ENCODE measurements around the gene ZNF496. TPM values are rescaled to one million over a fixed set of nuclear protein-coding genes. Genes with fewer than 3 reads are reported as not detected.

ZNF496 gene
- total RNA-seq, 1 experiment from 2014 or later: 66.5 TPM

DNA sequence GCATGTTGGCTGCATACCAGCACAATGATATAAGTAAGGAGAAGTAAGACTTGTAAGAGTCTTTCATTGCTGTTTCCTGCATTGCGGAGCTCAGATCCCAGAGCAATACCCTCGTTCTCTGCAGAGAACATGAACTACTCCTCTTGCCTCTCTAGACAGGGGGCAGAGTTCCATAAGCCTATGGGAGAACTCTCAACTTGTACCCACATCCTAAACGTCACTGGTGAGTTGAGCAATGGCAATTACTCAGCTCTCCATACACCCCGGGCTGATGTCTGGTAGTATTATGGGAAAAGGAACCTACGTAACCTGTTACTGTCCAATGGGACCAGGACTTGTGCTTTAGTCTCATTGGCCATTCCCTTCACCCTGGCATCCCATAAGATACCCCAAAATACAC, 27.3 kb upstream of the ZNF496 start:
- H3K18ac ChIP-seq (ENCODE audit: insufficient read length, low read depth, low read length): no peak overlapping the region
- no peak overlapping the region for H2BK15ac ChIP-seq (ENCODE audit: low read depth, low read length)
- DNase-seq: no peak
- H4K20me1 ChIP-seq (ENCODE audit: control insufficient read depth, insufficient read depth, insufficient read length): no peaks in the 10 kb centered on the region
- H4K8ac ChIP-seq (replicated peaks; ENCODE audit: insufficient read length, low read depth, low read length): no peak overlapping the region
- no peak overlapping the region for H3K4me3 Mint-ChIP-seq
- H3K9ac ChIP-seq (ENCODE audit: extremely low read depth, insufficient read length, low read length): no peak overlapping the region
- no peak overlapping the region for H3K4me2 ChIP-seq (ENCODE audit: insufficient read depth, insufficient read length, low read length)
- H4K91ac ChIP-seq (ENCODE audit: insufficient read length, low read depth, low read length): no peak overlapping the region
- no peak overlapping the region for H3K56ac ChIP-seq (ENCODE audit: insufficient read length, low read depth, low read length)
- H3K4me1 ChIP-seq (ENCODE audit: insufficient read depth, low read length): peaks cover 3% of the 10 kb centered on the region; the same call in 1 of the 2 replicates
- no peak overlapping the region for H3K27ac Mint-ChIP-seq
- no peaks in the 10 kb centered on the region for H3K27me3 ChIP-seq (ENCODE audit: insufficient read depth, low read length)
- H3K9me3 ChIP-seq (ENCODE audit: control insufficient read depth, low read depth, low read length): no peaks in the 10 kb centered on the region
- H3K27ac ChIP-seq (ENCODE audit: insufficient read length, low read depth, low read length): no peak overlapping the region
- no peak overlapping the region for H3T11ph ChIP-seq (ENCODE audit: low read length)
- no peak overlapping the region for H2BK120ac ChIP-seq (ENCODE audit: low read depth, low read length, poor library complexity, severe bottlenecking)
- H2AK5ac ChIP-seq (ENCODE audit: insufficient read length, low read length): no peak overlapping the region
- H3K79me1 ChIP-seq (ENCODE audit: insufficient read depth, low read depth, low read length, poor library complexity, severe bottlenecking): no peaks in the 10 kb centered on the region
- no peak overlapping the region for H4K5ac ChIP-seq (ENCODE audit: insufficient read length, low read depth, low read length)
- no peak for TF ChIP-seq CTCF (conservative IDR thresholded peaks at IDR 0.05)
- peaks cover 27% of the 10 kb centered on the region for H3K27me3 Mint-ChIP-seq (ENCODE audit: low read depth)
- peaks cover 9 to 14% (median 11%) of the 10 kb centered on the region in 3 experiments for H3K36me3 Mint-ChIP-seq (ENCODE audit: insufficient read depth in 1 of 3, low read depth in 3 of 3)
- no peak overlapping the region for H2AFZ ChIP-seq (ENCODE audit: low read length)
- no peak overlapping the region for H3K14ac ChIP-seq (ENCODE audit: insufficient read depth, low read length)
- H3K9me3 Mint-ChIP-seq: peaks cover 18 to 22% of the 10 kb centered on the region in 2 experiments; a peak in 4 of 5 replicates
- peaks cover 35 to 36% of the 10 kb centered on the region in 2 experiments for H3K4me1 Mint-ChIP-seq
- no peaks in the 10 kb centered on the region for H3K23me2 ChIP-seq (ENCODE audit: insufficient read length, low read depth, low read length, poor library complexity, severe bottlenecking)
- H3K23ac ChIP-seq (ENCODE audit: insufficient read length, low read depth, low read length): no peak overlapping the region
- no peak overlapping the region for H3K4ac ChIP-seq (ENCODE audit: low read depth, low read length)
- H2BK5ac ChIP-seq (ENCODE audit: insufficient read length, low read length): no peak overlapping the region
- no peak overlapping the region for H2BK20ac ChIP-seq (ENCODE audit: low read depth, low read length, poor library complexity, severe bottlenecking)
- H2BK12ac ChIP-seq (ENCODE audit: insufficient read length, low read depth, low read length): no peak overlapping the region
- WGBS (ENCODE audit: extremely low coverage, insufficient read length, low lambda C conversion rate): no CpG with 5 or more reads among the region's 5 CpGs
- no peaks in the 10 kb centered on the region for H3K79me2 ChIP-seq (ENCODE audit: insufficient read depth, low read length)

All from H9 (cell line).